SKM-1 (cell line): Measurements from ENCODE around the gene ADGRF3.
"Not testable (repeated sequence)": the region's sequence is repeated elsewhere in the genome, so short reads cannot be mapped to it uniquely, and the experiment has no call there.

ENCODE experiments used
- DNase-seq: peaks from one replicate; lab custom pipeline; 2025; ENCODE audit not compliant: unreplicated experiment; lab: John Stamatoyannopoulos, UW

ADGRF3 gene, protein sequence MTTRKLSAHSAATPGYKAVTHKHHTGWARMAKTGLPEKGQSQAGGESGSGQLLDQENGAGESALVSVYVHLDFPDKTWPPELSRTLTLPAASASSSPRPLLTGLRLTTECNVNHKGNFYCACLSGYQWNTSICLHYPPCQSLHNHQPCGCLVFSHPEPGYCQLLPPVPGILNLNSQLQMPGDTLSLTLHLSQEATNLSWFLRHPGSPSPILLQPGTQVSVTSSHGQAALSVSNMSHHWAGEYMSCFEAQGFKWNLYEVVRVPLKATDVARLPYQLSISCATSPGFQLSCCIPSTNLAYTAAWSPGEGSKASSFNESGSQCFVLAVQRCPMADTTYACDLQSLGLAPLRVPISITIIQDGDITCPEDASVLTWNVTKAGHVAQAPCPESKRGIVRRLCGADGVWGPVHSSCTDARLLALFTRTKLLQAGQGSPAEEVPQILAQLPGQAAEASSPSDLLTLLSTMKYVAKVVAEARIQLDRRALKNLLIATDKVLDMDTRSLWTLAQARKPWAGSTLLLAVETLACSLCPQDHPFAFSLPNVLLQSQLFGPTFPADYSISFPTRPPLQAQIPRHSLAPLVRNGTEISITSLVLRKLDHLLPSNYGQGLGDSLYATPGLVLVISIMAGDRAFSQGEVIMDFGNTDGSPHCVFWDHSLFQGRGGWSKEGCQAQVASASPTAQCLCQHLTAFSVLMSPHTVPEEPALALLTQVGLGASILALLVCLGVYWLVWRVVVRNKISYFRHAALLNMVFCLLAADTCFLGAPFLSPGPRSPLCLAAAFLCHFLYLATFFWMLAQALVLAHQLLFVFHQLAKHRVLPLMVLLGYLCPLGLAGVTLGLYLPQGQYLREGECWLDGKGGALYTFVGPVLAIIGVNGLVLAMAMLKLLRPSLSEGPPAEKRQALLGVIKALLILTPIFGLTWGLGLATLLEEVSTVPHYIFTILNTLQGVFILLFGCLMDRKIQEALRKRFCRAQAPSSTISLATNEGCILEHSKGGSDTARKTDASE

GRCh38 chr2:26346454-26347053 lies at the start of gene ADGRF3:
TSS of gene ADGRF3 (minus strand) at chr2:26346789. CDS start at chr2:26346234, 555 bp downstream.
- DNase-seq, result peak; percentile 31

DNA sequence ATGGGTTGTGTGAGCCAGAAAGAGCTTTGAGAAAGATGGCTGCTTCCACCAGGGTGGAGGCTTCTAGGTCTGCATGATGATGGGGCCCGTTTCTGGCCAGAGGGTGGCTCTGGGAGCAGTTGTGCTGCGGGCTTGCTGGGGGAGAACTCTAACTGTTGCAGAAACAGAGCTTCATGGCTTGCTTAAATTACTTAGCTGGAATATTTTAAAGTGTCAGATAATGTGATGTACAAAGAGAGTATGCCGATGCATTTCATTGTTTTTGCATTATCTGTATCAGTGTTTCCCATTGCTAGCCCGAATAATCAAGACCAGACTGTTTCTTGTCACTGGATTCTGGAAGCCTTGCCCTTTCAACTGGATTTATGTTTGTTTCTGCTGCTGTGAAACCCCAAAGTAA lies 48.8 kb upstream of the ADGRF3 start:
- DNase-seq, result no peak

DNA sequence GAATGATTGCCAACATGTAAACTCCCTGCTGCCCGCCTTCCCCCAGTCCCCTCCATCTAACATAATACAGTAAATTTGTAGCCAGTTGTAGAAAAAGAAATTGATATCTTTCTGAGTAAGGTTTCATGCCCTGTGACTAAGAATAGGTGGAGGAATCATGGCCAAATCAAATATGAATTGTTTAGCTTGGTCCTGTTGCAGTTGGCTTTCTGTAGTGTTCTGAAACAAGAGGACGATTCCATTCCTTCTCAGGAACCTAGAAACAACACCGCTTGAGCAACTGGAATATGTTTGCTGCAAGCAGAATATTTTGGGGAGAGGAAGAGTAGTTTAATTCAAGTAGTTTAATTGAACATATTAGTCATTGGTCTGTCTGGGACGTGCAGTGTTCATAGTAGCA lies 48.1 kb upstream of the ADGRF3 start:
- DNase-seq, result no peak

- DNase-seq, result no peak
Measured at GRCh38 chr2:26387189-26387588, 40.6 kb upstream of the ADGRF3 start.

- no peak for DNase-seq
Measured at GRCh38 chr2:26384597-26384996, 38.0 kb upstream of the ADGRF3 start.

DNA sequence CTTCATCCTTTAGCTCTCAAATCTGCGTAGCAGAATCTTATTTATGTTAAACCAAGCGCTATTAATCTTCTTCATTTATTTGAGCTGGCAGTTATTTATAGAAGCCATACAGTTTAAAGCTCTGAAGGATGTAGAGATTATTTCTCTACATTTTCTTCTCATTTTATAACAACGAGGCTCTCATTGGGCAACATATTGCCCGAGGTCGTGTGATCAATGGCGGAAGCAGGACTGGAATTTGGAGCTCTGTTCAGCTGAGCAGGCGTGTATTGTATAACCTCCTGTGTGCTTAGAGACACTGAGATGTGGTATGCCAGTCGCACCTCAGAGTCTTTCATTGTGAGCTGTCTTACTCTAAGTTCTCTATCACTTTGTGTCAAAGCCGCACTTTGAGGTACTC lies 37.6 kb upstream of the ADGRF3 start:
- no peak for DNase-seq

GRCh38 chr2:26382564-26382963 lies 36.0 kb upstream of the ADGRF3 start:
- no peak for DNase-seq

DNA sequence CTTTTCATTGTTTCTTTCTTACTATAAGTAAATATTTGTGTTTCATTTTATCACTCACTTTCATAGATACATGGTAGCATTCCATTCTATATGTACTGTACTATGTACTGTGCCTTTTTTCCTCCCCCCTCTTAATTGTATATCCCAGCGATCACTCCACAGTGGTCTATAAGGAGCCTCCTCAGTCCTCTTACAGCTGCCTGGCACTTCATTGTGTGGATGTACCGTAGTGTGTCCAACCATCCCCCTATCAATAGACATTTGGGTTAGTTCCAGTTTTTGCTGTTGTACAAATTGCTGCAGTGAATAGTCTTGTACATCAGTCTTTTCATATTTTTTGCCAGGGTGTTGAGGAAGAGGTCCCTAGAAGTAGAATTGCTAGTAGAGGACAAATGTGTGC lies 33.7 kb upstream of the ADGRF3 start:
- DNase-seq, result no peak

DNA sequence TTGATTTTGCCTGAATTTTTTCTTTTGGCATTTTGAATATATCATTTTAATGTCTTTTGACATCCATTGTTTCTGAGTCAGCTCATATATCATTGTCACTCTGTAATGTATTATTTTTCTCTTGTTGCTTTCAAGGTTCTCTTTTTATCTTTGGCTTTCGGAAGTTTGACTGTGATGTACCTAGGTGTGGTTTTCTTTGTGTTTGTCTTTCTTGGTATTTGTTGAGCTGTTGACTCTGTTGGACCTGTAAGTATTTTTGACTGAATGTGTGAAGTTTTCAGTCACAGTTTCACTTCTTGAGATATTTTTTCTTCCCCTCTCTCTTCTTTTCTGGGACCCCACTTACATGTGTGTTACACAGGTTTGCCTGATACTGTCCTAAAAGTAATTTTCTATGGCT lies 30.2 kb upstream of the ADGRF3 start:
- no peak for DNase-seq

- not testable (repeated sequence) for DNase-seq
Measured at GRCh38 chr2:26370909-26371308, 24.3 kb upstream of the ADGRF3 start.

DNA sequence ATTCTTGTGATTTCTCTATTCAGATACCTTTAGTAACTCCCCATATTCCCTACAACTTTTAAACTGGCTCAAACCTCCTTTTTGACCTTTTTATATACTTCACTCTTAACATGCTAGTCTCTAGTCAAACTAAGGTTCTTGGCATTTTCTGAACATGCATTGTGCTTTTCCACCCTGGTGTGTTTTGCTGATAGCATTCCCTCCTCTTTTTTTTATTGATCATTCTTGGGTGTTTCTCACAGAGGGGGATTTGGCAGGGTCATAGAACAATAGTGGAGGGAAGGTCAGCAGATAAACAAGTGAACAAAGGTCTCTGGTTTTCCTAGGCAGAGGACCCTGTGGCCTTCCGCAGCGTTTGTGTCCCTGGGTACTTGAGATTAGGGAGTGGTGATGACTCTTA lies 23.1 kb upstream of the ADGRF3 start:
- DNase-seq, result not testable (repeated sequence)

GRCh38 chr2:26366957-26367356 lies 20.4 kb upstream of the ADGRF3 start:
- DNase-seq, result no peak

GRCh38 chr2:26364669-26365068 lies 18.1 kb upstream of the ADGRF3 start:
- no peak for DNase-seq

DNA sequence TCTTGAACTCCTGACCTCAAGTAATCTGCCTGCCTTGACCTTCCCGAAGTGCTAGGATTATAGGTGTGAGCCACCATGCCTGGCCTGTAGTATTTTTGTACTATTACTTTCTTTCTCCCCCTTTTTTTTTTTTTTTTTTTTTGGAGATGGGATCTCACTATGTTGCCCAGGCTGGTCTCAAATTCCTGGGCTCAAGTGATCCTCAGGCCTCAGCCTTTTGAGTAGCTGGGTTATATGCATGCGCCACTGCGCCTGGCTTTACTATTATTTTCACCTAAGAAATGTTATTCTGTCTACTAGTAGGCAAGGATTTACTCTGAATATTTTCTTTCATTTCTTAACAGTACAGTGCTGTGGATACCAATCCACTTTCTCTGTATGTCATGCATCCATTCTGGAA lies 17.4 kb upstream of the ADGRF3 start:
- no peak for DNase-seq

DNA sequence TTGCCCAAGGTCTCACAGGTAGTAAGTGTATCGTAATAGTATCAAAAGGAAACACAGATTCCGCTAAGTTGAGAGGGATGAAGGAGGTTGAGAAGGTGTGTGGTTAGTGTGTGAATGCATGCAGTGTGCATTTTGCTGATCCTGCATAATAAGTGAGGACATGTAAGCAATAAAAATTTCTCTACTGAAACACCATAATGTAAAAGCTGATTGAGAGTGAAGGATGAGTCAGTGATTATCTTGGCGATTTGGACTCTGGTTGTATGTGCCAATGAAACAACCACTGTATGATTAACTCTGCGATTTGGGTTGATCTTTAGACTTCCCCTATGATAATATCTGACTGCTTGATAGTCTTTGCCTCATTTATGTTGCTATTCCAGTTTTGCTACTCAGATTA lies 16.7 kb upstream of the ADGRF3 start:
- no peak for DNase-seq

- no peak for DNase-seq
Measured at GRCh38 chr2:26359886-26360473, 13.4 kb upstream of the ADGRF3 start.

GRCh38 chr2:26356771-26357170 lies 10.2 kb upstream of the ADGRF3 start:
- no peak for DNase-seq

- no peak for DNase-seq
Measured at GRCh38 chr2:26356111-26356510, 9.5 kb upstream of the ADGRF3 start.

GRCh38 chr2:26355038-26355995 lies 8.7 kb upstream of the ADGRF3 start:
- no peak for DNase-seq

GRCh38 chr2:26354469-26354868 lies 7.9 kb upstream of the ADGRF3 start:
- DNase-seq, result not testable (repeated sequence)
